HuH-7.5 (cell line): ENCODE measurements around the gene NGFR.
"Not testable (repeated sequence)": the region's sequence is repeated elsewhere in the genome, so short reads cannot be mapped to it uniquely, and the experiment has no call there.

Source experiments
- DNase-seq: peaks from one replicate; pipeline ENCODE4 v3.0.0; 2011; ENCODE audit warnings: low spot score

The NGFR gene

DNA sequence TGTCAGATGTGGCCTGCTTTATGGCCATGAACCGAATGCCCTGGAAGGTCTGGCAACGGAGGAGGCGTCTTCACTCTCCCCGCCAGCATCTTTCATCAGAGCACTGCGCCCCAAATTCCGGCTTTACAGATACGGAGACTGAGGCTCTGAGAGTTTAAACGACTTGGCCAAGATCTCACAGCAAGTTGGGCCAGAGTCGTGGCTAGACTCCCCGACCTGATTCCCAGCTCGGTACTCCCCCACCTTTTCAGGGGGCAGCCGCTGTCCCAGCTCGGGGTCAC is 1.7 kb downstream of the NGFR start:
- DNase-seq, result no peak

DNA sequence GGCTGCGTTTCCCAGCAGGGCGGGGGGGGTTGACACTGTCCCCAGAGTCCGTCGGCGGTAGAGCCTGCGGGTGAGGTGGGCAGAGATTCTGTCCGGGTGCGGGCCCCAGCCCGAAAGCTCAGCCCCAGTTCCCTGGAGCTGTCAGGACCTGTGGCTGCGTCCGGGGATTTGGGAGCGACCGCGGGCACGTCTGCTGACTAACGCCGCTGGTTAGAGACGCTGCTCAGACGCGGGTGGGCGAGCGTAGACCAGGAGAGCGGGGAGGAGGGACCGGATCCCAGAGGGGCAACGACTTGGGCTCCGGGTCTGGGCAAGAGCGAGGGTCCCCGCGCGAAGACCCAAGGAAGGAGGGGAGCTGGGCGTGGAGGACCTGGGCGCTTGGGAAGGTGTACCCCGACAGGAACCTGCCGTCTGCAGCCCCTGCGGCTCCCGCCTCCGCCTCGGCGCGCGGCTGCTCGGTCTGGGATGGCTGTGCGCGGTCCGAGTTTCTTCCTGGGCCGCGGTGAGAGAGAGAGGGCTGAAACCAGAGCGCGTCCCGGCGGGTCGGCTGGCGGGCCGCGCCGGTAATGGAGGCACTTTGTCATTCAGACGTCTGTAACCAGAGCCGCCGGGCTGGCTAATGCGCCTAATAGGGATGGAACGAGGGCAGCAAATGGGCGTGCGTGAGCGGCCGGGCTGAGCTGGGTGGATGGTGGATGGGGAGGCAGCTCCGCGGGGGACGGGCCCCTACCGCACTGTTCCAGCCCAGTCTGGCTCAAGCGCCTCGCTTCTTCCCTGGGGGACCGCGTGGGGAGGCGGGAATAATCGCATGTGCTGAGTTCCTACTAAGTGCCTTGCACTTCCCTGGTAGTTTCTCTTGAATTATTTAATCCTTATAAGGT is 2.3 kb downstream of the NGFR start:
- no peak for DNase-seq

DNA sequence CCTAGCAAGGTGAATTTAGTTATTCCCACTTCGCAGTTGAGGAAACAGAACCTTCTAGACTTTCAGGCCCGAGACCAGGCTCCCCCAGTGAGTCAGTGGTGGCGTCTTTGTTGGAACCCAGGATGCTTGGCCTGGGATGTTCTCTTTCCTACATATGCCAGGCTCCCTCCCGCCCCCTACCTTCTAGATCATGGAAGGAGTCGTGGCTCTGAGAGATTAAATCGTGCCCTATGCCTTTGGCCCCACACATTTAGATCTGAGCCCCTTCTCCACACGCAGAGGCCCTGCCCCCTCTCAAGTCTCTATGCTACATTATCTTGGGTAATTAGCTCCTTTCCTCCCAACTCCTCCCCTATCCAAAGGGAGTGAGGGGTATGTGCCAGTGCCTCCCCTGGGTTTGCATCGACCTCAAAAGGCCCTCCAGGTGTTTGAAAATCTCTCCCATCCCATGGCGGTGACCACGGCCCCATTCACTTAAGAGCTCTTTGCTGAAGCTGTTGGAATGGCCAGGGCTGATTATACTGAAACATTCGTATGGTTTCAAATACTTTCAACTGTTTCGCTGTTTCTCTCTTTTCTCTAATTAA is 3.0 kb downstream of the NGFR start:
- no peak for DNase-seq

DNA sequence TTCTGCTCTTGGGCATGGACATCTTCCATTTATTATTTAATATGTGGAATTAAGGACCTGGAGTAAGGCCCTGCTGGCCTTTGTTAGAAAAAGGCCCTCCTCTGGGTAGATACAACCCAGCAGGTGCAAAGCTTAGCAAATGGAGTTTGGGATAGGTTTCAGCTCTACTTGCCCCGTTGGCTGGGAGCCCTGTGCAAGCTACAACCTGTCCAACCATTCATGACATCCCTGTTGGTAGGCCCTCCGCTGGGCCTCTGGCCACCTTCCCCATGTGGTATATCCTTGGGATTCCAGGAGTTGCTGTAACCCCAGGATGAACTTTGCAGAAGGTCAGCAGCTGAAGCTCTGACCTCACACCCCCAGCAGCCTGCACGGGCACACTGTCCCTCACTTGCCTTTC is 6.4 kb downstream of the NGFR start:
- DNase-seq, result no peak

DNA sequence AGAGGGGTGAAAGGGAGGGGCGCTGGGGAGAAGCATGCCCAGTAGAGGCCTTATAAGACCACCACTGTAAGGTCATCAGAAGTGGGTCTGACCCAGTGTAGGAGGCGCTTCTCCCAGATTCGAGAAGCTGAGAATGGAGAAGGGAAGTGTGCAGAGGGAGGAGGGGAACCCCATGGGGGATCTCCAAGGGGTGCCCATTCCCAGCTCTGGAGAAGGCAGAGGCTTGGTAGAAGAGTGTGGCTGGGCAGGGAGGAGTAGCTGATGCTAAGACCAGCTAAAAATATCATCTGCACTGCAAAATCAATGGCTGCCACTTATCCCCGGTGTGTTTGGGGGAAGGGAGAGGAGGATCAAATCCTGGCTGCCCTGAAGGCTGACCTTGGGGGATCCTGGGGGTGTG is 7.2 kb downstream of the NGFR start:
- no peak for DNase-seq

DNA sequence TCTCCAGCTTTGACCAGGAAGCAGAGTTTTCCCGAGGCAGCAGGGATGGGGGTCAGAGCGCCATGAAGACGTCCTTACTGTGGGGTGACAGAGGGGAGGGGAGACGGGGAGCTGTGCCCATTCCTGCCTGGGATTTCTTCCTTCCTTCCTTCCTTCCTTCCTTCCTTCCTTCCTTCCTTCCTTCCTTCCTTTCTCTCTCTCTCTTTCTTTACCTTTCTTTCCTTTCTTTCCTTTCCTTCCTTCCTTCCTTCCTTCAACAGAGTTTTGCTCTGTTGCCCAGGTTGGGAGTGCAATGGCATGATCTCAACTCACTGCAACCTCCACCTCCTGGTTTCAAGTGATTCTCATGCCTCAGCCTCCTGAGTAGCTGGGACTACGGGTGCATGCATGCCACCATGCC is 7.6 kb downstream of the NGFR start:
- DNase-seq, result not testable (repeated sequence)

DNA sequence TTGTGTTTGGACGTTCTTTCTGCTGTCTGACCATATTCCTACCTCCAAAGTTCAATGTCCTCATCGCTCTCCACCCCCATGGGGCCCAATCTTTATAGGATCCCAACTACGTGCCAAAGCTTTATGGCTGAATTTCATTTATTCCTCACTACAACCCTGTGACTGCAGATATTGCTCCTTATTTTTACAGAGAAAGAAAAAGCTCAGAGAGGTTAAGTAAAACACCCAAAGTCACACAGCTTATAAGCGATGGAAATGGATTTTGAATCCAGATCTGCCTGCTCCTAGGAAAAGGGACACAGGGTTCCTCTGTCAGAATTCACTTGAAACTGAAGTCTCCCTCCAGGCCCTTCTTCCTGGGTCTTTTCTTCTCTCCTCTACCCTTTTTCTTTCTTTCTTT is 9.3 kb downstream of the NGFR start:
- no peak for DNase-seq

DNA sequence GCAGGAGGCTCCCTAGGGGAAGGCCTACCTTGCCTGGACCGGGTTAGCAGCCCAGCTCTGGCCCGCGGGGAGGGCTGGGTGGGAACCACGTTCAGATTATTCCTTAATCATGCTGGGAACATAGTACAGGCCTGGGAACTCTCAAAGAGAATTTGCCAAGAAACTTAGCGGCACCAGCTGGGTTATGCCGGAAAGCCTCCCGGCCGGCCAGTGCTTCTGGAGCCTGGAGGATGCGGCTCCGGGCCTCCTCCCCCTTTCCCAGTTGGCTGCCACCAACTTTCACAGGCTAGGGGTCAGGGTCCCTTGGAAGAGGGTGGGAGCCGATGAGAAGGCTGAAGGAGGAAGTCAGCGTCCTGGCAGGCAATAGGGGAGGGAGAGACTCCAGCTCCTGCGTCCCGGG is 10.8 kb downstream of the NGFR start:
- no peak for DNase-seq

DNA sequence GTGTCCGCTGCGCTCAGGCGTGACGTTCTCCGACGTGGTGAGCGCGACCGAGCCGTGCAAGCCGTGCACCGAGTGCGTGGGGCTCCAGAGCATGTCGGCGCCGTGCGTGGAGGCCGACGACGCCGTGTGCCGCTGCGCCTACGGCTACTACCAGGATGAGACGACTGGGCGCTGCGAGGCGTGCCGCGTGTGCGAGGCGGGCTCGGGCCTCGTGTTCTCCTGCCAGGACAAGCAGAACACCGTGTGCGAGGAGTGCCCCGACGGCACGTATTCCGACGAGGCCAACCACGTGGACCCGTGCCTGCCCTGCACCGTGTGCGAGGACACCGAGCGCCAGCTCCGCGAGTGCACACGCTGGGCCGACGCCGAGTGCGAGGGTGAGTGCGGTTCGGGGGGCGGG is 11.2 kb downstream of the NGFR start:
- DNase-seq, result no peak

DNA sequence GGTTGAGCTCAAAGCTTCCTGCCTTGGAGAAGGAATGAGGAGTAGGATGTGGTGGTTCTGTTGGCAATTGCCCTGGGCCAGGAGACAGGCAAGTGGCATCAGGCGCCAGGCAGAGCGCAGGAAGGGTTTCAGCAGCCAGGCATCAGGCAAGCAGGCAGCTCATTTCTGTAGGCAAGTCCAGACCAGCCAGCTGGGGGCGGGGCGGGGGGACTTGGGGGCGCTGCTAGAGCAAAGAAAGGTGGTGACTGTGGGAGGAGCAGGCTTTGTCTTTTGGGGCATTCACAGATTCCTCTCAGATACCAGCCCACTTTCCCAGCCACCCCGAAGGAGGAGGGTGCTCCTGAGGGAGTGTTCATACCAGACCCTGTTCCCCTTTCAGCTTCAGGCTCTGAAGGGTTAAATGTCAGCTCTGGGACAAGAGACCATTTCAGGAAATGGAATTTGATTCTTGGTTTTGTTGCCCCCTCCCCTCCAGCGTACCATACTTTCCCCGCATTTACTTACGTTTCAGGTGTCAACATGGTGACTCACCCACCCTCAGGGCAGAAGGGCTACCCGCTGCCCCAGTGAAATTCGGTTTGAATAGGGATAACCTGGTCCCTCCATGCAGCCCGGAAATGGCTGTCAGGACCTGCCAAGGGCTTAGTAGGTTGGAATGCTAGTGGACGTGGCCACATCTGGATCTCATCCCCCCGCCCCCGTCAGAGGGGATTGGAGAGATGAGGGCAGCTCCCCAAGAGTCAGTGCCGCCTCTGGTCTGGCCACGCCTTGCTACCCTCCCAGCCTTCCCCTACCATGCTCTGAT is 13.2 kb downstream of the NGFR start:
- DNase-seq, result no peak

DNA sequence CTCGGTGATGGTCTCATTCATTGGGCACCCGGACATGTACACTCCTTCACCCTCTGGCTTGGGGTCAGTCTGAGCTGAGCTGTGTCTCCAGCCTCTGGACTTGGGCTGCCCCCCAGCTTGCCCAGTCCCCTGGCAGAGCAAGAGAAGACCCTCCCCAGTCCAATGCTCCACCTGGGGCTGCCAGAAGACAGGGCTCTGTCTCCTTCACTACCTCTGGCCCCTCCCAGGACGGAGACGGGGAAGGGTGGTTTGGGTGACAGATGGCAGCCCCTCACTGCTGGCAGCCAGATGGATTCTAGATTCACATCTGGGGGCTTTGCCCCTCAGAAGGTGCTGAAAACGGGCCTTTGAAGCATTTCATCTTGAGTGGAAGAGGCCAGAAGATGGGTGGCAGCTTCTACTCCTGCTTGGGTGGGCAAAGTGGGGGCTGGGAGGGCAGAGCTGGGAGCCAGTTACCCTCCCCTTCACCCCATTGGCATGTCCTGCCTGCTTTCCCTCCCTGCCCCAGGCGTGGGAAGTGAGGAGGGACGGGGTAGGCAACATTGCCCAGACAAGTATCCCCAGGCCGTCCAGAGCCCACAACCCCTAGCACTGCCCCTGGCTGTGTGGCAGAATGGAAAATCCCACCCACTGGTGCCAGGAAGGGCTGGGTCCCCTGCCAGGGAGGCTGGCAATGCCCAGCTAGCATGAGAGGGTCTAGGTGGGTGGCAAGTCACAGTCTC is 13.9 kb downstream of the NGFR start:
- no peak for DNase-seq

DNA sequence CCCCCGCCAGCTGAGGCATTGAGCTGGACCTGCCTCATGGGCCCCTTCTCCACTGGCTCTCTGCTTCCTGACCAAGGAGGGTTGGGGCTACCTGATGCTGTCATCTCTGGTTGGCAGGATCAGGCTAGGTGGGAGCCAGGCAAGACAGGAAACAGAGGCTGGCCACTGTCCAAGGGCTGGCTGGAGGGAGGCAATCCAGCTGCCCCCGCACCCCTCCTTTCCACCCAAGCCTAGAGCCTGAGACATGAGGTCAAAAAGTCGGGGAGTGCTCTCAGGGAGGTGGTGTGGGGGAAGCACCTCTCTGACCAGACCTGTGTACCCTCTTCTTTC is 14.5 kb downstream of the NGFR start:
- no peak for DNase-seq

DNA sequence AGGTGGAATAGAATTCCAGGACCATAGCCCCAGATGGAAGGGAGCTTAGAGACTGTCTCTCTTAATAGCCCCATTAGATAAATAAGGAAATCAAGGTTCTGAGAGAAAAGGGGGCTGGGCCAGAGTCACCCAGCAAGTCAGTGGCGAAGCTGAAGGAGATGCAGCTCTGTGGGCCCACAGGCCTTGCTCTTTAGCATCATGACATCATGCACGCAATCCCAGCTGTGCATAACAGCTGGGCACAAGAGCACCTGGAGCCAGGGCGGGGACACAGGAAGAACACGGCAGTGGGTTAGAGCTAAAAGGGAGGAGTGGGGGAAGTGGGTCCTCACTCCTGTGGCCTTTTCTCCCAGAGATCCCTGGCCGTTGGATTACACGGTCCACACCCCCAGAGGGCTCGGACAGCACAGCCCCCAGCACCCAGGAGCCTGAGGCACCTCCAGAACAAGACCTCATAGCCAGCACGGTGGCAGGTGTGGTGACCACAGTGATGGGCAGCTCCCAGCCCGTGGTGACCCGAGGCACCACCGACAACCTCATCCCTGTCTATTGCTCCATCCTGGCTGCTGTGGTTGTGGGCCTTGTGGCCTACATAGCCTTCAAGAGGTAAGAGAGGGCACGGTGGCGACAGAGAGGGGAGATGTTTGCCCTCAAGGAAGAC is 15.1 kb downstream of the NGFR start:
- DNase-seq, result no peak

DNA sequence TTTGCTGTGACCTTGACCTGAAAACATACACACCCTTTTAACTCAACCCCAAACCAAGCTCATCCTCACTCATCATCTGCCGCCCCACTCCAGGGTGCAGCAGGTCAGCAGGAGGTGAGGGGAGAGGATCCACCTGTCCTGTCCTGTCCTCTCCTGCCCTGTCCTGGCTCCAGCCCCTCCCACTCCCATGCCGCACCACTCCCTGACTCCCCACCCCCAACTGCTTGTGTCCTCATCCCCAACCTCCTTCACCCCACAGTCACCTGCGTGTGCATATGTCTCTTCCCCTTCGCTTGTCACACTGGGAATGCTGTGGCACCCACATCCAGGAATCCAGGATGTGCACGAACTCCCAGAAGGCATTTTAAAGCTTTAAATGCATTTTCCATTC is 15.6 kb downstream of the NGFR start:
- no peak for DNase-seq

DNA sequence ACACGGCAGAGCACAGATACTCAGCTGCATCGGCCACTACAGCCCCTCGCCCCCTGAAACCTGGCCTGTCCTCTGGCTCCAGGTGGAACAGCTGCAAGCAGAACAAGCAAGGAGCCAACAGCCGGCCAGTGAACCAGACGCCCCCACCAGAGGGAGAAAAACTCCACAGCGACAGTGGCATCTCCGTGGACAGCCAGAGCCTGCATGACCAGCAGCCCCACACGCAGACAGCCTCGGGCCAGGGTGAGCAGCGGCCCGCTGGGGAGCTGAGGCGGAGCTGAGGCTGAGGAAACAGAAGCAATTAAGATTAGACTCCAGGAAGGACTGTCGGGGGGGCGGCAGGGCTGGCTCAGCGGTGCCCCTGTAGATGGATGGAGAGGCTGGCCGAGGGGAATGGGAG is 16.7 kb downstream of the NGFR start:
- no peak for DNase-seq

DNA sequence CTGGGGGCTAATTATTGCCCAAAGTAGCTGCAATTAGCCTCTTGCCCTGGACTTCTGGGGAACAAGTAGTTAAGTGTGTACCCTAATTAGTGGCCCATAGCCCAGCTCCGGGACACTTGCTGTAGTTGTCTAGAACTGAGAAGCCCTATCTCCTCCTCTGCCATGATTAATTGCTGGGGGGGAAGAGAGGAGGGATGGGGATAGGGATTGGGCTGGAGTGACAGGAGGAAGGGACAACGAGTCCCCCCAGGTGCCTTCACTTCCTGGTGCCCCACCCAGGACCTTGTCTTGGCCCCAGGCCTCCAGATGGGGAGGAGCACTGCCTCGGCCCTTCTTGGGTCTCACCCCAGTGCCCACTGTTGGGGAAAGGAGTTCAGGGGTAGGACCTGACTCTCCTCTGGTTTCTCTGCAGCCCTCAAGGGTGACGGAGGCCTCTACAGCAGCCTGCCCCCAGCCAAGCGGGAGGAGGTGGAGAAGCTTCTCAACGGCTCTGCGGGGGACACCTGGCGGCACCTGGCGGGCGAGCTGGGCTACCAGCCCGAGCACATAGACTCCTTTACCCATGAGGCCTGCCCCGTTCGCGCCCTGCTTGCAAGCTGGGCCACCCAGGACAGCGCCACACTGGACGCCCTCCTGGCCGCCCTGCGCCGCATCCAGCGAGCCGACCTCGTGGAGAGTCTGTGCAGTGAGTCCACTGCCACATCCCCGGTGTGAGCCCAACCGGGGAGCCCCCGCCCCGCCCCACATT is 17.4 kb downstream of the NGFR start:
- no peak for DNase-seq

DNA sequence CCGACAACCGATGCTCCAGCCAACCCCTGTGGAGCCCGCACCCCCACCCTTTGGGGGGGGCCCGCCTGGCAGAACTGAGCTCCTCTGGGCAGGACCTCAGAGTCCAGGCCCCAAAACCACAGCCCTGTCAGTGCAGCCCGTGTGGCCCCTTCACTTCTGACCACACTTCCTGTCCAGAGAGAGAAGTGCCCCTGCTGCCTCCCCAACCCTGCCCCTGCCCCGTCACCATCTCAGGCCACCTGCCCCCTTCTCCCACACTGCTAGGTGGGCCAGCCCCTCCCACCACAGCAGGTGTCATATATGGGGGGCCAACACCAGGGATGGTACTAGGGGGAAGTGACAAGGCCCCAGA is 17.9 kb downstream of the NGFR start:
- no peak for DNase-seq

DNA sequence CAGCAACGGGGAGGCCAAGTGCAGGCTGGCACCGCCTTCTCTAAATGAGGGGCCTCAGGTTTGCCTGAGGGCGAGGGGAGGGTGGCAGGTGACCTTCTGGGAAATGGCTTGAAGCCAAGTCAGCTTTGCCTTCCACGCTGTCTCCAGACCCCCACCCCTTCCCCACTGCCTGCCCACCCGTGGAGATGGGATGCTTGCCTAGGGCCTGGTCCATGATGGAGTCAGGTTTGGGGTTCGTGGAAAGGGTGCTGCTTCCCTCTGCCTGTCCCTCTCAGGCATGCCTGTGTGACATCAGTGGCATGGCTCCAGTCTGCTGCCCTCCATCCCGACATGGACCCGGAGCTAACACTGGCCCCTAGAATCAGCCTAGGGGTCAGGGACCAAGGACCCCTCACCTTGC is 18.5 kb downstream of the NGFR start:
- no peak for DNase-seq

DNA sequence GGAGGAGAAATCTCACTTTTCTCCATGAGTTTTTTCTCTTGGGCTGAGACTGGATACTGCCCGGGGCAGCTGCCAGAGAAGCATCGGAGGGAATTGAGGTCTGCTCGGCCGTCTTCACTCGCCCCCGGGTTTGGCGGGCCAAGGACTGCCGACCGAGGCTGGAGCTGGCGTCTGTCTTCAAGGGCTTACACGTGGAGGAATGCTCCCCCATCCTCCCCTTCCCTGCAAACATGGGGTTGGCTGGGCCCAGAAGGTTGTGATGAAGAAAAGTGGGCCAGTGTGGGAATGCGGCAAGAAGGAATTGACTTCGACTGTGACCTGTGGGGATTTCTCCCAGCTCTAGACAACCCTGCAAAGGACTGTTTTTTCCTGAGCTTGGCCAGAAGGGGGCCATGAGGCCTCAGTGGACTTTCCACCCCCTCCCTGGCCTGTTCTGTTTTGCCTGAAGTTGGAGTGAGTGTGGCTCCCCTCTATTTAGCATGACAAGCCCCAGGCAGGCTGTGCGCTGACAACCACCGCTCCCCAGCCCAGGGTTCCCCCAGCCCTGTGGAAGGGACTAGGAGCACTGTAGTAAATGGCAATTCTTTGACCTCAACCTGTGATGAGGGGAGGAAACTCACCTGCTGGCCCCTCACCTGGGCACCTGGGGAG is 19.1 kb downstream of the NGFR start:
- no peak for DNase-seq

DNA sequence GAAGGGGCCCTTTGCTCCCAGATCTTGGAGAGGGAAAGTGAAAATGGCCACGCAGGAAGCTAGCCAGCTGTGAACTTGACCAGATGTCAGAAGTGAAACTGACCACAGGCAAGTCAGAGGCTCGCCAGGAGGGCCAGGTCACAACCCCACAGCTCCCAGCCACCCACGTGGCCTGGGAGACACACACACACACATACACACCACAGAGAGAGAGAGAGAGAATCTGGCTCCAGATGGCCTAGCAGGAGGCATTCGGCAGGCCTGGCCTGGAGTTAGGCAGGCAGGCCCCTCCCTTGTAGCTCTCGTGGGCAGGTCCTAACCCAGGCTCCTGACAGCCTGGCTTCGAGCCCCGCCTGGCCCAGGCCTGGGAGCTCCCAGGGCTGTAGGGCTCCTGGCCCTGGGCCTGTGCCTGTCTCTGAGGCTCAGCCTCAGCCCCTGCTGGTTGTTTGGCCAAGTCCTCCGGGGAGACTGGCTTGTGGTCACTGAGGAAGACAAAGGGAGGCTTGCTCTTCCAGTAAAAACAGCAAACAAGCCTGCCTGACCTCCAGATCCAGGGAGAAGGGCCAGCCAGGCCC is 20.2 kb downstream of the NGFR start:
- DNase-seq, result no peak

DNA sequence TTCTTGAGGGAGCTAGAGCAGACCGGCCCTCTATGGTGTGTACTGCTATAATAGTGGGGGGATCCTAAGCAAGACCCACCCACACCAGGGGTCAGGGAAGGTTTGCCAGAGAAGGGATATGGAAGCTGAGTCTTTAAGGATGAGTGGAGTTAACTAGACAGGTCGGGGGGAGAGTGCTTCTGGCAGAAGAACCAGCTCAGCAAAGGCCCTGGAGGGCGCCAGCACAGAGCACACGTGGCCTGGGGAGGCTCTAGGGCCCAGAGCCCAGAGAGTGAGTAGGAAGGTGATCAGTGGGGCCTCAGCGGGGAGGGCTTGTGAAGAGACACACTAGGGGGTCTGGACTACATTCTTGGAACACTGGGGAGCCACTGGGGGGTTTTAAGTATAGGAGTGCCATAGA is 21.1 kb downstream of the NGFR start:
- DNase-seq, result no peak
